Mammary epithelial cell (primary cell): ENCODE data around the gene CLEC3B.
"Not testable (repeated sequence)": the region's sequence is repeated elsewhere in the genome, so short reads cannot be mapped to it uniquely, and the experiment has no call there.

Experiments
- CTCF ChIP-seq, 2 donors: IDR thresholded peaks in 1 of 2; conservative IDR thresholded peaks in 1 of 2; 2 replicates each; pipeline ENCODE4 v1.5.1; 2011 to 2012; ENCODE audit warnings: inconsistent platforms in 2 of 2, low read length in 2 of 2, mild to moderate bottlenecking in 2 of 2, control low read depth in 1 of 2, low read depth in 1 of 2; ENCODE audit not compliant: insufficient read depth in 1 of 2; ENCODE audit errors: extremely low read depth in 1 of 2
- EZH2 ChIP-seq: IDR thresholded peaks from 2 replicates; pipeline ENCODE4 v1.6.1; 2012; ENCODE audit warnings: low read length, inconsistent platforms, borderline replicate concordance

GRCh38 chr3:45078256-45078655, 52.2 kb downstream of the CLEC3B start:
- TF ChIP-seq CTCF (conservative IDR thresholded peaks at IDR 0.05 in 1 of 2, IDR thresholded peaks at IDR 0.05 in 1 of 2; ENCODE audit: extremely low read depth in 1 of 2, insufficient read depth in 1 of 2, low read depth in 1 of 2, low read length in 2 of 2); EZH2: not testable (repeated sequence)
